ENCODE data around the gene LYPD5.

The LYPD5 gene

GRCh38 chr19:43767818-43768217, 34.4 kb downstream of the LYPD5 start:
- Histone ChIP-seq H4K91ac (ENCODE audit: low read length) (no peak overlapping the region), H2BK12ac (ENCODE audit: low read length in 2 of 2) (no peak overlapping the region), H3K14ac (ENCODE audit: low read length in 2 of 2) (no peak overlapping the region), H3K27ac (ENCODE audit: low read length, poor library complexity, severe bottlenecking) (no peak overlapping the region), H2AK5ac (ENCODE audit: low read length, severe bottlenecking) (no peak overlapping the region), H3K4ac (ENCODE audit: low read depth in 1 of 2, low read length in 2 of 2) (no peak overlapping the region), H3K79me1 (replicated peaks; ENCODE audit: low read length, poor library complexity, severe bottlenecking) (no peaks in the 10 kb centered on the region), H2AFZ (ENCODE audit: low read depth, low read length) (no peak overlapping the region), H3K4me1 (ENCODE audit: control insufficient read depth, insufficient read depth, low read depth, low read length) (peaks cover 17% of the 10 kb centered on the region), H3K23ac (ENCODE audit: low read length in 2 of 2) (no peak overlapping the region), H3K4me3 (ENCODE audit: insufficient read depth in 1 of 2, low read depth in 1 of 2, low read length in 2 of 2) (no peak overlapping the region), H3K18ac (ENCODE audit: low read depth in 1 of 2, low read length in 2 of 2) (no peak overlapping the region), H3K9ac (ENCODE audit: low read length) (no peak overlapping the region), H3K9me3 (ENCODE audit: control insufficient read depth, low read length) (no peaks in the 10 kb centered on the region), H2BK15ac (ENCODE audit: low read depth, poor library complexity, severe bottlenecking) (no peak overlapping the region), H3K4me2 (ENCODE audit: low read length, poor library complexity, severe bottlenecking) (no peak overlapping the region), H3K36me3 (ENCODE audit: control insufficient read depth in 1 of 2, insufficient read depth in 2 of 2, low read depth in 1 of 2, low read length in 2 of 2) (peaks cover 4 to 59% of the 10 kb centered on the region in 2 experiments), H4K8ac (ENCODE audit: low read length) (no peak overlapping the region), H2BK120ac (ENCODE audit: low read depth, low read length) (no peak overlapping the region), H2BK5ac (ENCODE audit: low read depth, low read length, poor library complexity, severe bottlenecking) (no peak overlapping the region), H3K27me3 (ENCODE audit: control insufficient read depth in 1 of 2, insufficient read depth in 1 of 2, low read length in 2 of 2) (no peaks in the 10 kb centered on the region)
- DNase-seq = no peak
- WGBS = 96% methylated on average over 1 of the region's 1 CpG

GRCh38 chr19:43767316-43767715, 34.9 kb downstream of the LYPD5 start:
- Histone ChIP-seq H3K36me3 (ENCODE audit: control insufficient read depth in 1 of 2, insufficient read depth in 2 of 2, low read depth in 1 of 2, low read length in 2 of 2) (peaks cover 4 to 59% of the 10 kb centered on the region in 2 experiments), H2BK120ac (ENCODE audit: low read depth, low read length) (no peak overlapping the region), H2BK5ac (ENCODE audit: low read depth, low read length, poor library complexity, severe bottlenecking) (no peak overlapping the region), H4K8ac (ENCODE audit: low read length) (no peak overlapping the region), H3K4me2 (ENCODE audit: low read length, poor library complexity, severe bottlenecking) (no peak overlapping the region), H2BK15ac (ENCODE audit: low read depth, poor library complexity, severe bottlenecking) (no peak overlapping the region), H3K9me3 (ENCODE audit: control insufficient read depth, low read length) (no peaks in the 10 kb centered on the region), H3K27ac (ENCODE audit: low read length, poor library complexity, severe bottlenecking) (no peak overlapping the region), H3K23ac (ENCODE audit: low read length in 2 of 2) (no peak overlapping the region), H3K79me1 (replicated peaks; ENCODE audit: low read length, poor library complexity, severe bottlenecking) (no peaks in the 10 kb centered on the region), H3K4ac (ENCODE audit: low read depth in 1 of 2, low read length in 2 of 2) (no peak overlapping the region), H3K4me1 (ENCODE audit: control insufficient read depth, insufficient read depth, low read depth, low read length) (peaks cover 17% of the 10 kb centered on the region), H2AFZ (ENCODE audit: low read depth, low read length) (no peak overlapping the region), H2BK12ac (ENCODE audit: low read length in 2 of 2) (peak overlapping the region in 1 of 2 experiments; percentile 14), H3K14ac (ENCODE audit: low read length in 2 of 2) (no peak overlapping the region), H2AK5ac (ENCODE audit: low read length, severe bottlenecking) (no peak overlapping the region), H3K18ac (ENCODE audit: low read depth in 1 of 2, low read length in 2 of 2) (no peak overlapping the region), H4K91ac (ENCODE audit: low read length) (no peak overlapping the region), H3K27me3 (ENCODE audit: control insufficient read depth in 1 of 2, insufficient read depth in 1 of 2, low read length in 2 of 2) (no peaks in the 10 kb centered on the region), H3K4me3 (ENCODE audit: insufficient read depth in 1 of 2, low read depth in 1 of 2, low read length in 2 of 2) (no peak overlapping the region), H3K9ac (ENCODE audit: low read length) (no peak overlapping the region)
- DNase-seq = no peak
- 96% methylated on average over 7 of the region's 7 CpGs for WGBS

- Histone ChIP-seq H3K9me3 (ENCODE audit: control insufficient read depth, low read length) (no peaks in the 10 kb centered on the region), H2AFZ (ENCODE audit: low read depth, low read length) (no peak overlapping the region), H2BK120ac (ENCODE audit: low read depth, low read length) (no peak overlapping the region), H4K91ac (ENCODE audit: low read length) (no peak overlapping the region), H3K27me3 (ENCODE audit: control insufficient read depth in 1 of 2, insufficient read depth in 1 of 2, low read length in 2 of 2) (no peaks in the 10 kb centered on the region), H2AK5ac (ENCODE audit: low read length, severe bottlenecking) (peak overlapping the region; percentile 56), H3K9ac (ENCODE audit: low read length) (peak overlapping the region; percentile 77), H2BK5ac (ENCODE audit: low read depth, low read length, poor library complexity, severe bottlenecking) (no peak overlapping the region), H3K23ac (ENCODE audit: low read length in 2 of 2) (no peak overlapping the region), H3K4me2 (ENCODE audit: low read length, poor library complexity, severe bottlenecking) (no peak overlapping the region), H3K27ac (ENCODE audit: low read length, poor library complexity, severe bottlenecking) (no peak overlapping the region), H3K36me3 (ENCODE audit: control insufficient read depth in 1 of 2, insufficient read depth in 2 of 2, low read depth in 1 of 2, low read length in 2 of 2) (peaks cover 4 to 55% of the 10 kb centered on the region in 2 experiments), H4K8ac (ENCODE audit: low read length) (no peak overlapping the region), H2BK12ac (ENCODE audit: low read length in 2 of 2) (peak overlapping the region in 1 of 2 experiments; percentile 23), H3K18ac (ENCODE audit: low read depth in 1 of 2, low read length in 2 of 2) (no peak overlapping the region), H2BK15ac (ENCODE audit: low read depth, poor library complexity, severe bottlenecking) (peak overlapping the region; percentile 9), H3K79me1 (replicated peaks; ENCODE audit: low read length, poor library complexity, severe bottlenecking) (no peaks in the 10 kb centered on the region), H3K4me3 (ENCODE audit: insufficient read depth in 1 of 2, low read depth in 1 of 2, low read length in 2 of 2) (no peak overlapping the region), H3K14ac (ENCODE audit: low read length in 2 of 2) (no peak overlapping the region), H3K4ac (ENCODE audit: low read depth in 1 of 2, low read length in 2 of 2) (no peak overlapping the region), H3K4me1 (ENCODE audit: control insufficient read depth, insufficient read depth, low read depth, low read length) (peaks cover 17% of the 10 kb centered on the region)
- no peak for DNase-seq
- 70% methylated on average over 4 of the region's 4 CpGs for WGBS
These were observed 35.5 kb downstream of the LYPD5 start for GRCh38 chr19:43766755-43767043.

GRCh38 chr19:43765109-43765876, 37.0 kb downstream of the LYPD5 start:
- WGBS = 6% methylated on average over 14 of the region's 16 CpGs
- H3K18ac ChIP-seq (ENCODE audit: low read depth in 1 of 2, low read length in 2 of 2) = peak overlapping the region; percentile 78 to 87
- peak overlapping the region; percentile 91 for H3K27ac ChIP-seq (ENCODE audit: low read length, poor library complexity, severe bottlenecking)
- peak overlapping the region; percentile 83 for H4K8ac ChIP-seq (ENCODE audit: low read length)
- peak overlapping the region; percentile 77 for H3K9ac ChIP-seq (ENCODE audit: low read length)
- peak; percentile 98 for DNase-seq
- H3K23ac ChIP-seq (ENCODE audit: low read length in 2 of 2) = peak overlapping the region in 1 of 2 experiments; percentile 34
- H3K4me3 ChIP-seq (ENCODE audit: insufficient read depth in 1 of 2, low read depth in 1 of 2, low read length in 2 of 2) = no peak overlapping the region
- H3K4me1 ChIP-seq (ENCODE audit: control insufficient read depth, insufficient read depth, low read depth, low read length) = peaks cover 17% of the 10 kb centered on the region
- H3K14ac ChIP-seq (ENCODE audit: low read length in 2 of 2) = no peak overlapping the region
- peak overlapping the region; percentile 59 to 75 for H2BK12ac ChIP-seq (ENCODE audit: low read length in 2 of 2)
- H3K27me3 ChIP-seq (ENCODE audit: control insufficient read depth in 1 of 2, insufficient read depth in 1 of 2, low read length in 2 of 2) = no peaks in the 10 kb centered on the region
- no peaks in the 10 kb centered on the region for H3K79me1 ChIP-seq (replicated peaks; ENCODE audit: low read length, poor library complexity, severe bottlenecking)
- peak overlapping the region; percentile 71 for H4K91ac ChIP-seq (ENCODE audit: low read length)
- H2BK120ac ChIP-seq (ENCODE audit: low read depth, low read length) = peak overlapping the region; percentile 55
- H2BK5ac ChIP-seq (ENCODE audit: low read depth, low read length, poor library complexity, severe bottlenecking) = peak overlapping the region; percentile 74
- peak overlapping the region; percentile 68 for H2AK5ac ChIP-seq (ENCODE audit: low read length, severe bottlenecking)
- H3K36me3 ChIP-seq (ENCODE audit: control insufficient read depth in 1 of 2, insufficient read depth in 2 of 2, low read depth in 1 of 2, low read length in 2 of 2) = peaks cover 4 to 42% of the 10 kb centered on the region in 2 experiments
- H3K4me2 ChIP-seq (ENCODE audit: low read length, poor library complexity, severe bottlenecking) = no peak overlapping the region
- peak overlapping the region in 1 of 2 experiments; percentile 24 for H3K4ac ChIP-seq (ENCODE audit: low read depth in 1 of 2, low read length in 2 of 2)
- H2BK15ac ChIP-seq (ENCODE audit: low read depth, poor library complexity, severe bottlenecking) = peak overlapping the region; percentile 95
- no peak overlapping the region for H2AFZ ChIP-seq (ENCODE audit: low read depth, low read length)
- H3K9me3 ChIP-seq (ENCODE audit: control insufficient read depth, low read length) = no peaks in the 10 kb centered on the region
